HG03575 (cell line): ENCODE results near the gene TMEM94.

Source experiments
- ATAC-seq: cut with Tn5 transposase; IDR thresholded peaks from one replicate; pipeline ENCODE4 v1.9.1; 2021; ENCODE audit not compliant: unreplicated experiment, insufficient number of reproducible peaks, low FRiP score; ENCODE audit errors: extremely low read depth

The TMEM94 gene

DNA sequence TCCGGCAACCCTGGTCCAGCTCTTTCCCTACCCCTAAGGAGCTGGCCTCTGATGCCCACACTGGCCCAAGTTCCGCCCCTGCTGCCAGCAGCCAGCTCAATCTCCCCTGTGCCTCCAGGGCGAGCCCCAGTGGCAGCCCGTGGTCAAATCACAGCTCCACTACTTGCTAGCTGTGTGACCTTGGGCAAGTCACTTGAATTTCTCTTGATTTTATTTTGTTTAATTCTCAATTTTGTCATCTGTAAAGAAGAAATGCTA is 48.6 kb downstream of the TMEM94 start:
- ATAC-seq = no peak

- ATAC-seq = no peak
These were observed 49.2 kb downstream of the TMEM94 start for GRCh38 chr17:75505640-75506039.

DNA sequence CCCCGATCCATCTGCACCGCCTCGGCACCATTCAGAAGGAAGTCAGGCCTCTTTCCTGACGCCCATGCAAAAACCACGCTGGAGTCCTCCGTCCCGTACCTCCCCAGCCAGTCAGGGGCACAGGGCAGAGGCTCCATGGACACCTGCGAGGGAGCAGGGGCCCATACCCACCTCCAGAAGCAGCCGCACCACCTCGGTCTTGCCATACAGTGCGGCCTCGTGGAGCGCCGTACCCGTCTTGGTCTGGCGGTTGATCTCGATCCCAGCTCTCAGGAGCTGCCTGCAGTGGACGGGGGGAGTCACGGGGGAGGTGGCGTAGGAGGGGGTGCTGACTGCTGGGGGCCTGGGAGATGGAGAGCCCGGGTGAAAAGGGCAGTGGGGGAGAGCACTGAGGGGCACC is 49.7 kb downstream of the TMEM94 start:
- ATAC-seq = no peak

DNA sequence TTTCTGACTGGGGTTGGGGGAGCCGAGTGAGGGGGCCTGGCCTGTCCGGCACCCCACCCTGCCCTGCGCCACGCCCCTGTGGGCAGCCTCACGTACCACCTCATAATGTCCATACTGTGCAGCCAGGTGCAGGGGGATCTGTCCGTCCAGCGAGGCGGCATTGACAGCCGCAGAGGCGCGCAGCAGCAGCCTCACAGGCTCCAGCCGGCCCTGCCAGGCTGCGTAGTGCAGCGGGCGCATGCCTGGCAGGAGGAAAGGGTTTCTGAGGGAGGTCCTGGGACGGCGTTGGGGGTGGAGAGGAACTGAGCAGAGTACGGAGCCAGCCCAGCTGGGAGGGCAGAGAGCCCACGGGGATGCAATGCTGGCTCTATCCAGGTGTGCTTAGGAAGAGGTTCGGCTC is 50.5 kb downstream of the TMEM94 start:
- ATAC-seq = no peak

DNA sequence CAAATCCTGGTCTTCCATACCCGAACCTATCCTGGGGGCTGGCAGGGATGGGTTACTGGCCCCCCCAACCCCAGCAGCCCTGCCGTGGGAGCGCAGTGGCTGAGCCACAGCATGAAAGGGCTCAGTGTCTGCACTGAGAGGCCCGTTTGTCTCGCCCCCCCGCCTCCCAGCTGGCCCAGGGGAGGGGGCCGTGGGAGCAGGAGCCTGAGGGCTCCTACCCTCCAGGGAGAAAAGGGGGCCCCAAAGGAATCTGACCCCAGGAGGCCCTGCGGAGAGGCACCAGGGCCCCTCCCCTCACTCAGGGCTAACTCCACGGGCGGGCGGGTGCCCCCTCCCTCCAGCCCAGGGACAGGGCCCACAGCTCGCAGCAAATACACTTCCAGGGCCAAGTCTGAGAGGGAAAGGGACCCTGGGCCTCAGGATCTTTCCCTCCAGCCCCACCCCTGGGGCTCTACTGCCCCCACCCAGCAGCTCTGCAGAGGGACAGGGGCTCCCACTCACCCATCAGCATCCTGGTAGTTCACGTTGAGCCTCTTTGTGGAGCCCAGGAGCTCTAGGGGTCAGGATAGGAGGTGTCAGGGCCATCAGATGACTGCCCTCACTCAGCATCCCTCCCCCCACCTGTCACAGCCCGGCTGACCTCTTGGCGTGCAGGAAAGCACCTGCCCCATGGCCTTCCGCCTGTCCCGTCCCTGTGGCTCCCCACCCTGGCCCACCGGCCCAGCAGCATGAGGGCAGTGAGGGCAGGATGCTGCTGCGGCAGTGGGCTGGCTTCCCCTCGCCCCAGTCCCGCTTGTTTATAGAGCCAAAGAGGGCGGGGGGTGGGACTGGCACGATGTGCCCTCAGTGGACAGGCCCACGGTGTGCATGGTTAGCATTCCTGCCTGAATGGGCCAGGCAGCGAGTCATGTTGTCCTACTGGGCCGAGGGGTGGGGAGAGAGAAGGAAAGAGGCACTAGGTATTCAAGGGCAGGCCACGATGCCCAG is 51.6 kb downstream of the TMEM94 start:
- no peak for ATAC-seq

GRCh38 chr17:75508931-75509361 is 52.5 kb downstream of the TMEM94 start:
- no peak for ATAC-seq

- ATAC-seq = no peak
These were observed 53.3 kb downstream of the TMEM94 start for GRCh38 chr17:75509528-75510258.

GRCh38 chr17:75511270-75511609 is 54.8 kb downstream of the TMEM94 start:
- ATAC-seq = no peak

- ATAC-seq = no peak
These were observed 55.5 kb downstream of the TMEM94 start for GRCh38 chr17:75511610-75512575.

DNA sequence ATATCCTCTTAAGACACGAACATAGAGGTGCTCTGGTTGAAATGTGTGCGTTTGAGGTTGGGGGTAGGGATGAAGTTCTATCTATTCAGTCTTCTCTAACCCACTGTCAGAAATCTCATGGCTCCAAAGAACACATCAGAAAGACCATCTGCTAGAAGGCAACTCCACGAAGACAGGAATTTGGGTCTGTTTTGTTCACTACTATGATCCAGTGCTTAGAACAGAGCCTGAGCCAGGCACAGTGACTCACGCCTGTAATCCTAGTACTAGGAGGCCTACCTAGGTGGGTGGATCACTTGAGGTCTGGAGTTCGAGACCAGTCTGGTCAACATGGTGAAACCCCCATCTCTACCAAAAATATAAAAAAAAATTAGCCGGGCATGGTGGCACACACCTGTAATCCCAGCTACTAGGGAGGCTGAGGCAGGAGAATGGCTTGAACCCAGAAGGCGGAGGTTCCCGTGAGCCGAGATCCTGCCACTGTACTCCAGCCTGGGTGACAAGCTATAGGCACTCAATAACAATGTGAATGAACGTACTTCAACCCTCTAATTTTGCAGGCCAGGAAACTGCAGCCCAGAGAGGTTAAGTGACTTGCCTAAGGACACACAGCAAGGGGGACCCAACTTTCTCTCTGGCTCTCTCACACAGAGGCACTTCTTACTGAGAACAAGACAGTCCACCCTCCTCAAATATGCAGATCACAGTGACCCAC is 56.6 kb downstream of the TMEM94 start:
- ATAC-seq = no peak

GRCh38 chr17:75513641-75514000 is 57.2 kb downstream of the TMEM94 start:
- no peak for ATAC-seq

GRCh38 chr17:75514299-75514918 is 58.0 kb downstream of the TMEM94 start:
- no peak for ATAC-seq

- ATAC-seq = no peak
These were observed 58.6 kb downstream of the TMEM94 start for GRCh38 chr17:75514919-75515495.

DNA sequence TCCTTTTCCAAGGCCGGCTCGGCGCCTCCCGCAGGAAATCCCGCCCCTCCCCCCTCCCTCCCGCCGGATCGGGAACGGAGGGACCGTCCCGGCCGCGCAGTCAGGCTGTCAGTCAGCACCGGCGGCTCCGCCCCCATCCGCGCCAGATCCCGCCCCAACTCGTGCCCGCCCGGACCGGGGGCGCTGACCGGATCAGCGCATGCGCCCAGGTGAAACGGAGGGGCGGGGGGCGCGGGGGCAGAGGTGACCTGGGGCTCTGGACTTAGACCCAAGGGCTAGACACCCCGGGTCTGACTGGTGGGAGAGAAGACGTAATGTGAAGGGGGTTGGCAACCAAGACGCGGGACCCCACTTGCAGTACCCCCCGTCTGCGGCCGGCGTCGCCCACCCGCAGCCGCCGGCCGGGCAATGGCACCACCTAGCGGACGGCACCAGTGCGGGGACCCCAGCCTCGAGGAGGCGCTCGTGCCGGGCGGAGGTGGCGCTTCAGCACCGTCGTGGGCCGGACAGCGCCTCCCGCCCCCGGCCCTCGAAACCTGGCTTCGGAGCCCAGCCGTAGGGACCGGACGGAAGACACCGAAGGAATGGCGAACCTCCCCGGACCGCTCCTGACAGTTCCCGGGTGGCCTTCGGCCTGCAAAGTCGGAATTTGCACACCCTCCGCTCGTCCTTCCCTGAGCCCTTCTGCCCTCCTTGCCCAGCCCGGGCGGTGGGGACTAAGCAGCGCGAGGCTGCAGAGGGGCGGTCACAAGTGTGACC is 59.2 kb downstream of the TMEM94 start, which contains the start of gene CASKIN2:
Gene CASKIN2 (minus strand): TSS at position 42 of the 759 bp plus-strand sequence. CDS start 1,733 bp downstream, outside the sequence.
- ATAC-seq = no peak

- no peak for ATAC-seq
These were observed 59.8 kb downstream of the TMEM94 start, which contains the start of gene TSEN54 for GRCh38 chr17:75516255-75516618. TSEN54 (plus strand) TSS chr17:75516528; CDS start chr17:75516561, 33 bp downstream.

GRCh38 chr17:75516619-75517296 is 60.3 kb downstream of the TMEM94 start:
- ATAC-seq = no peak
